ENCODE measurements around the gene SERPINB2.

Gene SERPINB2

GRCh38 chr18:63894106-63894772 is 6.7 kb downstream of the SERPINB2 start:
- no peaks in the 10 kb centered on the region for H3K36me3 ChIP-seq
- DNase-seq, result no peak
- no peaks in the 10 kb centered on the region for H3K4me1 ChIP-seq
- intact Hi-C loops (cut with DNase I; ENCODE audit: low total_unique reads), result no loop called here
- H3K4me3 ChIP-seq, result no peak overlapping the region
- no peak for TF ChIP-seq CTCF (IDR thresholded peaks at IDR 0.05)
- H3K27me3 ChIP-seq, result no peaks in the 10 kb centered on the region
- no peaks in the 10 kb centered on the region for H3K9me3 ChIP-seq
- H3K27ac ChIP-seq, result no peak overlapping the region

DNA sequence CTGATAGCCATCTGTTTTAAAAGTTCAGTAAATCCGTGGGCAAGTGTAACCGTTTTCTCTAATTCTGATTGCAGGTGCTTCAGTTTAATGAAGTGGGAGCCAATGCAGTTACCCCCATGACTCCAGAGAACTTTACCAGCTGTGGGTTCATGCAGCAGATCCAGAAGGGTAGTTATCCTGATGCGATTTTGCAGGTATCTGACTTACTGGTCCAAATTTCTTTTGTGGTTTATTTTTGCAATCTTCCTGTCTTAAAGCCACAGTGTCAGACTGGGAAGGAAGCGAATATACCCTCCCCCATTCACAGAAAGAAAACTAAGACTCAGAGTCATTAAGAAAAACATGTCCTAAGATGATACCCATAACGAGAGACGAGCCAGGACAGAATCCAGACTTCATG is 7.7 kb downstream of the SERPINB2 start:
- no peaks in the 10 kb centered on the region for H3K36me3 ChIP-seq
- no peak overlapping the region for H3K27ac ChIP-seq
- TF ChIP-seq CTCF (IDR thresholded peaks at IDR 0.05), result no peak
- DNase-seq, result no peak
- H3K4me1 ChIP-seq, result no peaks in the 10 kb centered on the region
- intact Hi-C loops (cut with DNase I; ENCODE audit: low total_unique reads), result no loop called here
- no peaks in the 10 kb centered on the region for H3K27me3 ChIP-seq
- no peaks in the 10 kb centered on the region for H3K9me3 ChIP-seq
- H3K4me3 ChIP-seq, result no peak overlapping the region

DNA sequence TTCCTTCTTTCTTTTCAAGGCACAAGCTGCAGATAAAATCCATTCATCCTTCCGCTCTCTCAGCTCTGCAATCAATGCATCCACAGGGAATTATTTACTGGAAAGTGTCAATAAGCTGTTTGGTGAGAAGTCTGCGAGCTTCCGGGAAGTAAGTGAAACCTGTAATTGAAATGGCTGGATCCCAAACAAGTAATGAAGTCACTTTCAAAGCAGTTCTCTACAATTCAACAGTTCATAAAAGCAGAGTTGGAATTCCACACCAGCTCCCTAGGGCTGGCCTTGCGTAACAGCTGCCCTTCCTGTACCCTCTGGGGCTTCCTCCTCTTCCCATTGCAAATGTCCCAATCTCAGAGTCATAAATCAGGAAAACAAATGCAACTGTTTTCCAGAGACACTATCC is 9.6 kb downstream of the SERPINB2 start:
- H3K27ac ChIP-seq, result no peak overlapping the region
- no peak for TF ChIP-seq CTCF (IDR thresholded peaks at IDR 0.05)
- no peak for DNase-seq
- intact Hi-C loops (cut with DNase I; ENCODE audit: low total_unique reads), result no loop called here
- H3K4me1 ChIP-seq, result no peaks in the 10 kb centered on the region
- H3K9me3 ChIP-seq, result no peaks in the 10 kb centered on the region
- H3K4me3 ChIP-seq, result no peak overlapping the region
- H3K27me3 ChIP-seq, result no peaks in the 10 kb centered on the region
- H3K36me3 ChIP-seq, result no peaks in the 10 kb centered on the region

DNA sequence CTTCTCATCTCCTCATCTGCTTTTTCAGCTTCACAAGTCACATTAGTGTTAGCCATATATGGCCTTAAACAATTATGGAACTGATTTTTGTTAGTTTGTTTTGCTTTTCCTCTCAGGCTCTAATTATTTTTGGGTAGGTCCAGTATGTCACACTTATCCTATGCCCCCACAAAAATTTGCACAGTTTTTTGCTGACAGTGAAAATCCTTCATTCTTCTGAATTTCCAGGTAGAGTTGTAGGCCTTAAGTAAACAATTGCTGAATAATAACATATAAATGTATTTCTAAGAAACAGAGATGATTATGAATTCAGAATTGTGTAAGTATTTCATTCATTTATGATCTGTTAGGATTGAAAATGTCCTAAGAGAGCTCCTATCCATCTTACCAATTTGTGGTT is 11.7 kb downstream of the SERPINB2 start:
- no peaks in the 10 kb centered on the region for H3K36me3 ChIP-seq
- H3K27me3 ChIP-seq, result no peaks in the 10 kb centered on the region
- H3K27ac ChIP-seq, result no peak overlapping the region
- DNase-seq, result no peak
- no peak overlapping the region for H3K4me3 ChIP-seq
- no peaks in the 10 kb centered on the region for H3K4me1 ChIP-seq
- no peaks in the 10 kb centered on the region for H3K9me3 ChIP-seq
- intact Hi-C loops (cut with DNase I; ENCODE audit: low total_unique reads), result no loop called here
- TF ChIP-seq CTCF (IDR thresholded peaks at IDR 0.05), result no peak

GRCh38 chr18:63903851-63904570 is 16.5 kb downstream of the SERPINB2 start:
- intact Hi-C loops (cut with DNase I; ENCODE audit: low total_unique reads), result no loop called here
- Histone ChIP-seq H3K27me3 (no peaks in the 10 kb centered on the region), H3K36me3 (no peaks in the 10 kb centered on the region), H3K4me1 (no peaks in the 10 kb centered on the region), H3K4me3 (no peak overlapping the region), H3K9me3 (no peaks in the 10 kb centered on the region), H3K27ac (no peak overlapping the region)
- no peak for TF ChIP-seq CTCF (IDR thresholded peaks at IDR 0.05)
- DNase-seq, result no peak

Measured in tibial artery (tissue), 4 donors.